Type B pancreatic cell (in vitro differentiated cells): ENCODE data around the gene COL8A2. TPM values are rescaled to one million over a fixed set of nuclear protein-coding genes. Genes with fewer than 3 reads are reported as not detected.
A peak's percentile ranks its signal among the peaks of the same experiment; 100 is the strongest.

Source experiments
- DNase-seq: peaks from one replicate; pipeline ENCODE4 v3.0.0; 2021; ENCODE audit warnings: mixed read lengths; ENCODE audit not compliant: unreplicated experiment; ENCODE audit errors: extremely low spot score
- H3K27ac Mint-ChIP-seq: 2 replicates; pipeline ENCODE4 v1.8.0; 2021; ENCODE audit warnings: mild to moderate bottlenecking, mixed read lengths
- H3K27me3 Mint-ChIP-seq: 2 replicates; pipeline ENCODE4 v1.8.0; 2021; ENCODE audit warnings: mixed read lengths
- H3K36me3 Mint-ChIP-seq: 2 replicates; pipeline ENCODE4 v1.8.0; 2021; ENCODE audit warnings: mixed read lengths
- H3K4me1 Mint-ChIP-seq: one replicate; pipeline ENCODE4 v1.8.0; 2021; ENCODE audit warnings: mixed read lengths; ENCODE audit not compliant: unreplicated experiment
- H3K4me3 Mint-ChIP-seq: 2 replicates; pipeline ENCODE4 v1.8.0; 2021; ENCODE audit warnings: mild to moderate bottlenecking, mixed read lengths
- H3K9me3 Mint-ChIP-seq: 2 replicates; pipeline ENCODE4 v1.8.0; 2021; ENCODE audit warnings: mixed read lengths
- total RNA-seq: library from RNA; stranded (reverse); gene quantifications from 2 replicates; pipeline ENCODE4 v1.2.1, GENCODE V29; 2021; ENCODE audit warnings: low replicate concordance
- TF ChIP-seq, protein P1 (sequence below): fragments of 200-600 bp; sonication (generic); conservative IDR thresholded peaks from 2 replicates; pipeline ENCODE4 v1.5.0; 2021; ENCODE audit warnings: antibody characterized with exemption, mild to moderate bottlenecking

Gene COL8A2
- total RNA-seq, 1 donor from 2014 or later: 2.5 TPM

DNA sequence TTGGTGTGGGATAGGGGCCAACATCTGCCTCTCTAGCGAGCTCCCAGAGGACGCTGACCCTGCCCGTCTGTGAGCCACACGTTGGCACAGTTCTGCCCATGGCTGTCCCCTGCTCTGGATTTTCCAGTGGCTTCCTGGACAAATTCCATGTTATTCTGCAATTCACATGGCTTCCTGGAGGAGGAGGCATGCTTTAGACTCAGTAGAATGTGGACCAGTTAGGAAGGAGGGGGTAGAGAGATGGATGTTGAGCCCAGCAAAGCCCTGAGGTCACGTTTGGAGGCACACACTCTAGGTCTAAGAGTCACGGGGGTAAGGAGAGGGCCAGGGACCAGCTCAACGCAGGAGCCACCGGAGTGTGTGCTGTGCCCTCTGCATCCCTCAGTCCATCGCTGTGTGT is 12.2 kb downstream of the COL8A2 start:
- Mint-ChIP-seq H3K27me3 (peaks cover 12% of the 10 kb centered on the region), H3K9me3 (no peaks in the 10 kb centered on the region), H3K4me3 (no peak overlapping the region), H3K27ac (no peak overlapping the region), H3K4me1 (peaks cover 16% of the 10 kb centered on the region), H3K36me3 (no peaks in the 10 kb centered on the region)
- no peak for DNase-seq
- TF ChIP-seq, protein P1, sequence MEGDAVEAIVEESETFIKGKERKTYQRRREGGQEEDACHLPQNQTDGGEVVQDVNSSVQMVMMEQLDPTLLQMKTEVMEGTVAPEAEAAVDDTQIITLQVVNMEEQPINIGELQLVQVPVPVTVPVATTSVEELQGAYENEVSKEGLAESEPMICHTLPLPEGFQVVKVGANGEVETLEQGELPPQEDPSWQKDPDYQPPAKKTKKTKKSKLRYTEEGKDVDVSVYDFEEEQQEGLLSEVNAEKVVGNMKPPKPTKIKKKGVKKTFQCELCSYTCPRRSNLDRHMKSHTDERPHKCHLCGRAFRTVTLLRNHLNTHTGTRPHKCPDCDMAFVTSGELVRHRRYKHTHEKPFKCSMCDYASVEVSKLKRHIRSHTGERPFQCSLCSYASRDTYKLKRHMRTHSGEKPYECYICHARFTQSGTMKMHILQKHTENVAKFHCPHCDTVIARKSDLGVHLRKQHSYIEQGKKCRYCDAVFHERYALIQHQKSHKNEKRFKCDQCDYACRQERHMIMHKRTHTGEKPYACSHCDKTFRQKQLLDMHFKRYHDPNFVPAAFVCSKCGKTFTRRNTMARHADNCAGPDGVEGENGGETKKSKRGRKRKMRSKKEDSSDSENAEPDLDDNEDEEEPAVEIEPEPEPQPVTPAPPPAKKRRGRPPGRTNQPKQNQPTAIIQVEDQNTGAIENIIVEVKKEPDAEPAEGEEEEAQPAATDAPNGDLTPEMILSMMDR: no peak

DNA sequence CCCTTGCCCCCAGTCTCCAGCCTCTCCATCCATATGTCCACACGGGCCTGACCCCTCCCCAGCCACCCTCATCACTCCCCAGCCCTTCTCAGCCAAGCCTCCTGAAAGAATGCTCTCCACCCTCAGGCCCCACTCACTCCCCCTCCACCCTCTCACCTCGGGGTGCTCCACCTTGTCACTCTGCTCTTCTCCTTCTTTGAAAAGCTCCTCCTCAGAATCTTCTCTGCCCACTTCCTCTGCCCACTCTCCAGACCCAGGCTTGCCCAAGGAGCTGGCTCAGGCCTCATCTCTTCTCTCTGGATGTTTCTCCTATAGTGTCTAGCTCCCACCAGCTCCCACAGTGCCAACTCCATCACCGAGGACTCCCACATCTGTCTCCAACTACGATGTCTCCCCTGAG is 13.9 kb downstream of the COL8A2 start:
- H3K27me3 Mint-ChIP-seq: peaks cover 7% of the 10 kb centered on the region
- H3K27ac Mint-ChIP-seq: no peak overlapping the region
- no peaks in the 10 kb centered on the region for H3K36me3 Mint-ChIP-seq
- TF ChIP-seq, protein P1: no peak
- no peak for DNase-seq
- no peaks in the 10 kb centered on the region for H3K9me3 Mint-ChIP-seq
- peaks cover 18% of the 10 kb centered on the region for H3K4me1 Mint-ChIP-seq
- H3K4me3 Mint-ChIP-seq: peak overlapping the region; percentile 40

DNA sequence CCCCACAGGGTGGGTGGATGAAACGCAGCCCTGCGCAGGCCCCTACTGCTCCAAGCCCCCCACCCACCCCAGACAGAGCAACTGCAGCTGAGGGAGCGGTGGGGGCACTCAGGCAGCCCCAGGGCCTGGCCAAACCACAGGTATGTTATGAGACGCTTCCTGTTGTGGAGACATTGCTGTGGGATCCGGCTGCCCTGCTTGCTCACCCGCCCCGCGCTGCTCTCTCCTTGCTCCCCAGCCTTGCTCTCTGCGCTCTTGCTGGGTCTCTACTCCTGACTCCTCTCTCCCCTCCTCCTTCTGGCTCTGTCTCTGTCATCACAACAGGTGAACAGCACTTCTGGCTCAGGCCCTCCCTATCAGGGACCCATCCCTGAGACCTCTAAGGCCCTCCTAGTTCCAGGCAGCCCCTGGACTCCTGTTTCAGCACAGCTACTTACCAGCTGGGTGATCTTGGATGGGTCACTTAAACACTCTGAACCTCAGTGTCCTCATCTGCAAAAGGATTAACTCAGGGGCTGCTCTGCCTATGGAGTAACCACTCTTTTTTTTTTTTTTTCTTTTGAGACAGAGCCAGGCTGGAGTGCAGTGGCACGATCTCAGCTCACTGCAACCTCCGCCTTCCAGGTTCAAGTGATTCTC is 15.9 kb downstream of the COL8A2 start:
- TF ChIP-seq, protein P1: no peak
- H3K4me1 Mint-ChIP-seq: peaks cover 18% of the 10 kb centered on the region
- DNase-seq: no peak
- no peak overlapping the region for H3K27ac Mint-ChIP-seq
- no peak overlapping the region for H3K4me3 Mint-ChIP-seq
- no peaks in the 10 kb centered on the region for H3K9me3 Mint-ChIP-seq
- H3K36me3 Mint-ChIP-seq: no peaks in the 10 kb centered on the region
- peaks cover 7% of the 10 kb centered on the region for H3K27me3 Mint-ChIP-seq

DNA sequence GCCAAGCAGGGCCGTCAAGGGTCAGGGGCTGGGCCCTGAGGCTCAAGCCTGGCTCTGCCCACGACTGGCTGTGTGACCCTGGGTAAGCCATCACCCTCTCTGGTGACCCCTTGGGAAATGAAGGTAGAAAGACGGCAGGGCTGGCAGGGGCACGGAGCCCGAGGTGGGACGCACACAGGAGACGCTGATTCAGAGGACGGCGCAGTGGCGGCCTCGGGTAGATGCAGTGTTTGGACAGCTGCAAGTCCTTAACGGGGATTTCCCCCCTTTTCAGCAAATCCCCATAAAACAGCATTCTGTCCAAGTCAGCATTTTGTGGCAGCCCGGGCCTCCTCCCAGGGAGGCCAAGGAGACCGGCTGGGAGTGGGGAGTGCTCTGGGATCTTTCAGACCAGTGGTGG is 16.7 kb downstream of the COL8A2 start:
- TF ChIP-seq, protein P1: no peak
- no peaks in the 10 kb centered on the region for H3K9me3 Mint-ChIP-seq
- no peak for DNase-seq
- H3K27ac Mint-ChIP-seq: no peak overlapping the region
- peaks cover 7% of the 10 kb centered on the region for H3K27me3 Mint-ChIP-seq
- H3K4me1 Mint-ChIP-seq: peaks cover 18% of the 10 kb centered on the region
- no peak overlapping the region for H3K4me3 Mint-ChIP-seq
- H3K36me3 Mint-ChIP-seq: no peaks in the 10 kb centered on the region

DNA sequence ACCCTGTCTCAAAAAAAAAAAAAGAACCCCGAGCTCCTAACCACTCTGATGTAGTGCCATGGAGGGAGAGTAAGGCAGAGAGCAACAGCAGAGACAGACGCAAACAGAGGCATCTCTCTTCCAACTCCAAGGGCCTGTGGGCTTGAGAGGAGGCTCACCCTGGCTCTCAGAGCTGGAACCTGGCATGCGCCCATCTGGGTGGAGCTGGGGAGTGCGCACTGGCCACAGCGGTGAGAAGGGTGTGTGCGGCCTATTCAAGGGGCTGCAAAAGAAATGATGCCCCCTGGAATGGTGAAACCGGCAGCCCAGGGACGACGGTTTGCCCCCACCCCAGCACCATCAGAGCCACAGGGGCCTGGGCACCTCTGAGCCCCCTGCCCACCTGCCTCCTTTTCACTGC is 17.6 kb downstream of the COL8A2 start:
- H3K27me3 Mint-ChIP-seq: peaks cover 2% of the 10 kb centered on the region
- peaks cover 18% of the 10 kb centered on the region for H3K4me1 Mint-ChIP-seq
- H3K4me3 Mint-ChIP-seq: no peak overlapping the region
- H3K27ac Mint-ChIP-seq: no peak overlapping the region
- no peaks in the 10 kb centered on the region for H3K9me3 Mint-ChIP-seq
- TF ChIP-seq, protein P1: no peak
- H3K36me3 Mint-ChIP-seq: no peaks in the 10 kb centered on the region
- no peak for DNase-seq
